Cardiac fibroblast (primary cell): ENCODE data around the gene ADAMTS20.

Source experiments
- DNase-seq, 2 donors: peaks; one replicate each; pipeline versions ENCODE4 v3.0.0 to v3.0.0-alpha.2; 2010; ENCODE audit warnings: low read depth in 2 of 2
- H3K4me3 ChIP-seq, 2 donors: replicated peaks in 1 of 2; 1 replicate in 1 of 2; 2 replicates in 1 of 2; pipeline ENCODE4 v1.5.1; 2011; ENCODE audit warnings: low read depth in 2 of 2, low read length in 2 of 2, mild to moderate bottlenecking in 2 of 2, moderate library complexity in 1 of 2
- TF ChIP-seq, protein P1 (sequence below): IDR thresholded peaks from one replicate; pipeline ENCODE4 v1.5.1; 2011; ENCODE audit warnings: low read depth, mild to moderate bottlenecking, low read length, inconsistent platforms

Gene ADAMTS20

GRCh38 chr12:43493261-43493797 lies 58.7 kb downstream of the ADAMTS20 start:
- TF ChIP-seq, protein P1, sequence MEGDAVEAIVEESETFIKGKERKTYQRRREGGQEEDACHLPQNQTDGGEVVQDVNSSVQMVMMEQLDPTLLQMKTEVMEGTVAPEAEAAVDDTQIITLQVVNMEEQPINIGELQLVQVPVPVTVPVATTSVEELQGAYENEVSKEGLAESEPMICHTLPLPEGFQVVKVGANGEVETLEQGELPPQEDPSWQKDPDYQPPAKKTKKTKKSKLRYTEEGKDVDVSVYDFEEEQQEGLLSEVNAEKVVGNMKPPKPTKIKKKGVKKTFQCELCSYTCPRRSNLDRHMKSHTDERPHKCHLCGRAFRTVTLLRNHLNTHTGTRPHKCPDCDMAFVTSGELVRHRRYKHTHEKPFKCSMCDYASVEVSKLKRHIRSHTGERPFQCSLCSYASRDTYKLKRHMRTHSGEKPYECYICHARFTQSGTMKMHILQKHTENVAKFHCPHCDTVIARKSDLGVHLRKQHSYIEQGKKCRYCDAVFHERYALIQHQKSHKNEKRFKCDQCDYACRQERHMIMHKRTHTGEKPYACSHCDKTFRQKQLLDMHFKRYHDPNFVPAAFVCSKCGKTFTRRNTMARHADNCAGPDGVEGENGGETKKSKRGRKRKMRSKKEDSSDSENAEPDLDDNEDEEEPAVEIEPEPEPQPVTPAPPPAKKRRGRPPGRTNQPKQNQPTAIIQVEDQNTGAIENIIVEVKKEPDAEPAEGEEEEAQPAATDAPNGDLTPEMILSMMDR, result no peak
- no peak overlapping the region for H3K4me3 ChIP-seq
- DNase-seq, result no peak

DNA sequence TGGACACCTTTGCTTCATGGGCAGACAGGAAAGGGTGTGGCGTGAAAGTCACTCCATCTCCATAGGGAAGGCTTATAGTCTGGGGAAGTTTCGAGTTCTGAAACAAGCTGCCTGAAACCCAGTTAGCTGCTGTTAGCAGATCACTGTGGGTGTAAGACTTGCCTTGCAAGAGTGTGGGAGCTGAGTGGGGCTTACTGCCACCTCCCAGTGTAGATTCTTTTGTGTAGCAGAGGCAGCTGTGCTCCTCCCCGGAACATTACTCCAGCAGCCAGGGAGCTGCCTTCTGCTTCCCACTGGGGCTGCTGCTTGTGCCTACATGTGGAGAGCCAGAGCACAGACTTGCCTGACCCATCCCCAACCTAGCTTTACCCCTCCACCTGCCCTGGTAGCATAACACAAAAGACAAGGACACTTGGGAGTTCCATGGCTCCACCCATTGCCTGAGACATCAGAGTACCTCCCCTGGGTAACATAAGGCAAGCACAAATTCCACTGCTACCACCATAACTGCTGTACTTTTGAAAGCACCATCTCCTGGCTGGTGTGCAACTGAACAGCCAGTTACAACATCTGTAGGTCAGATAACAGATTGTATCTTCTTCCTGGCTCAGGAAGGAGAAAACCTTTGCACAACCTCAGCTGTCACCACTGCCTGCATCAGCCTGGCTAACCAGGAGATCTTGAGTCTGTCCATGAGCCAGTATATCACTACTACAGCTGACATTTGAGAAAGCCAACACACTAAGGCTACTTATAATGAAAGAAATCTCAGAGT lies 69.5 kb downstream of the ADAMTS20 start:
- no peak overlapping the region for H3K4me3 ChIP-seq
- TF ChIP-seq, protein P1, result no peak
- no peak for DNase-seq

GRCh38 chr12:43480591-43480990 lies 71.4 kb downstream of the ADAMTS20 start:
- no peak overlapping the region for H3K4me3 ChIP-seq
- TF ChIP-seq, protein P1, result no peak
- DNase-seq, result no peak

- TF ChIP-seq, protein P1, result no peak
- H3K4me3 ChIP-seq, result no peak overlapping the region
- DNase-seq, result no peak
Observed at GRCh38 chr12:43462741-43463140, 89.3 kb downstream of the ADAMTS20 start.

- TF ChIP-seq, protein P1, result no peak
- DNase-seq, result no peak
- no peak overlapping the region for H3K4me3 ChIP-seq
Observed at GRCh38 chr12:43462080-43462479, 89.9 kb downstream of the ADAMTS20 start.

DNA sequence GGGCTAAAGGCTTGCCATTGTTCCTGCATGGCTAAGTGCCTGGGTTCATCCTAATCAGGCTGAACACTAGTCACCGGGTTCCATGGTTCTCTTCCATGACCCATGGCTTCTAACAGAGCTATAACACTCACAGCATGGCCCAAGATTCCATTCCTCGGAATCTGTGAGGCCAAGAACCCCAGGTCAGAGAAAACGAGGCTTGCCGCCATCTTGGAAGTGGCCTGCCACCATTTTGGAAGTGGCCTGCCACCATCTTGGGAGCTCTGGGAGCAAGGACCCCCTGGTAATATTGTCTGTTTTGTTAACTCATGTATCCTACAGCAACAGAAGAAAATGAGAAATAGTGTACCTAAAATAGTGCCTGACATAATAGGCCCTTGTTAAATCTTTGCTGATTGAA lies 92.7 kb downstream of the ADAMTS20 start:
- DNase-seq, result no peak
- TF ChIP-seq, protein P1, result no peak
- no peak overlapping the region for H3K4me3 ChIP-seq

DNA sequence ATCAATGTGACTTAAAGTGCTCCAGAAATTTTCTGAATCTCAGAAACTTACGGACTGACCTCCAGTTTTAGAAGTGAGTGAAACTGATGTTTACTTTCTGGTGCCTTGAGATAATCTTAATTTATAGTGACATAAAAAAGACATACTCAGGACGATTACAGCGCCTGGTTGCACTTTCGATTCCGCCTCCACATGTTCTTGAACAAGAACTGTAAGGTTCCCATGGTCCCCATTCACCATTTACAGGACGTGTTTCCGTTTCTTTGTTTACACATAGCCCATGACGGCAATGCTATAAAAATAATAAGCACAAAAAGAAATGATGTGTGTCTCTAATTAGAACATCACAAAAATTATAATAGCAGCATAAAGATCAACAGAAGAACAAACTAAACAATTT lies 98.2 kb downstream of the ADAMTS20 start:
- H3K4me3 ChIP-seq, result no peak overlapping the region
- TF ChIP-seq, protein P1, result no peak
- DNase-seq, result no peak
